Fibroblast of lung (primary cell): ENCODE data around the gene CFAP126. TPM values are rescaled to one million over a fixed set of nuclear protein-coding genes. Genes with fewer than 3 reads are reported as not detected.
A peak's percentile ranks its signal among the peaks of the same experiment; 100 is the strongest.

Source experiments
- DNase-seq, 2 donors: peaks; one replicate each; pipeline versions ENCODE4 v3.0.0 to v3.0.0-alpha.2; 2010; ENCODE audit warnings: low read depth in 2 of 2
- H2AFZ ChIP-seq: 2 replicates; pipeline ENCODE4 v1.5.1; 2012; ENCODE audit warnings: low read length, control low read depth, inconsistent platforms
- H3K27ac ChIP-seq: 2 replicates; pipeline ENCODE4 v1.5.1; 2011; ENCODE audit warnings: low read length, control low read depth; ENCODE audit not compliant: insufficient read depth
- H3K27me3 ChIP-seq: 2 replicates; pipeline ENCODE4 v1.5.1; 2011; ENCODE audit warnings: mild to moderate bottlenecking, low read length; ENCODE audit not compliant: control insufficient read depth, insufficient read depth
- H3K36me3 ChIP-seq: 2 replicates; pipeline ENCODE4 v1.5.1; 2011; ENCODE audit warnings: low read length; ENCODE audit not compliant: control insufficient read depth, insufficient read depth
- H3K4me1 ChIP-seq: 2 replicates; pipeline ENCODE4 v1.5.1; 2011; ENCODE audit warnings: low read length; ENCODE audit not compliant: control insufficient read depth, insufficient read depth; ENCODE audit errors: extremely low read depth
- H3K4me2 ChIP-seq: 2 replicates; pipeline ENCODE4 v1.5.1; 2011; ENCODE audit warnings: low read length, control low read depth; ENCODE audit not compliant: insufficient read depth; ENCODE audit errors: extremely low read depth
- H3K4me3 ChIP-seq, 4 experiments: fragments of 200-600 bp in 1 of 4; sonication (generic) in 1 of 4; replicated peaks in 1 of 4; 2 replicates each; pipeline ENCODE4 v1.5.1; 2011 to 2016; ENCODE audit warnings: low read length in 4 of 4, low read depth in 3 of 4, mild to moderate bottlenecking in 3 of 4, control low read depth in 2 of 4, inconsistent platforms in 1 of 4, mixed read lengths in 1 of 4; ENCODE audit not compliant: insufficient read depth in 1 of 4; ENCODE audit errors: control extremely low read depth in 1 of 4
- H3K79me2 ChIP-seq: 2 replicates; pipeline ENCODE4 v1.5.1; 2012; ENCODE audit warnings: mild to moderate bottlenecking, low read length, inconsistent platforms; ENCODE audit not compliant: control insufficient read depth, insufficient read depth
- H3K9ac ChIP-seq: 2 replicates; pipeline ENCODE4 v1.5.1; 2011; ENCODE audit warnings: mild to moderate bottlenecking, low read length, control low read depth; ENCODE audit not compliant: insufficient read depth
- H3K9me3 ChIP-seq: 2 replicates; pipeline ENCODE4 v1.5.1; 2012; ENCODE audit warnings: low read depth, low read length; ENCODE audit not compliant: control insufficient read depth, insufficient read depth
- H4K20me1 ChIP-seq: 2 replicates; pipeline ENCODE4 v1.5.1; 2011; ENCODE audit warnings: low read length; ENCODE audit not compliant: control insufficient read depth, insufficient read depth; ENCODE audit errors: extremely low read depth
- EZH2 ChIP-seq: IDR thresholded peaks from 2 replicates; pipeline ENCODE4 v1.5.1; 2012; ENCODE audit warnings: low read length, control low read depth, mild to moderate bottlenecking; ENCODE audit errors: missing control alignments
- polyA plus RNA-seq, 2 donors: library from polyadenylated mRNA; depleted of rRNA in 1 of 2; stranded (reverse) in 1 of 2; unstranded in 1 of 2; fragments of >200 nt; gene quantifications; 2 replicates each; pipeline ENCODE4 v1.2.1, GENCODE V29; 2011 to 2012; ENCODE audit warnings: missing spikeins in 1 of 2
- total RNA-seq: library from RNA; depleted of rRNA; stranded (reverse); fragments of >200 nt; gene quantifications from 2 replicates; pipeline ENCODE4 v1.2.1, GENCODE V29; 2014
- TF ChIP-seq, protein P1 (sequence below), 2 donors: IDR thresholded peaks in 1 of 2; conservative IDR thresholded peaks in 1 of 2; 1 replicate in 1 of 2; 2 replicates in 1 of 2; pipeline ENCODE4 v1.5.1; 2011 to 2012; ENCODE audit warnings: low read length in 2 of 2, control low read depth in 1 of 2, inconsistent platforms in 1 of 2, low read depth in 1 of 2, mild to moderate bottlenecking in 1 of 2

Gene CFAP126
- total and polyA plus RNA-seq, 2 donors (not counting 1 experiment from before 2014, with no cell fraction given) = not detected

DNA sequence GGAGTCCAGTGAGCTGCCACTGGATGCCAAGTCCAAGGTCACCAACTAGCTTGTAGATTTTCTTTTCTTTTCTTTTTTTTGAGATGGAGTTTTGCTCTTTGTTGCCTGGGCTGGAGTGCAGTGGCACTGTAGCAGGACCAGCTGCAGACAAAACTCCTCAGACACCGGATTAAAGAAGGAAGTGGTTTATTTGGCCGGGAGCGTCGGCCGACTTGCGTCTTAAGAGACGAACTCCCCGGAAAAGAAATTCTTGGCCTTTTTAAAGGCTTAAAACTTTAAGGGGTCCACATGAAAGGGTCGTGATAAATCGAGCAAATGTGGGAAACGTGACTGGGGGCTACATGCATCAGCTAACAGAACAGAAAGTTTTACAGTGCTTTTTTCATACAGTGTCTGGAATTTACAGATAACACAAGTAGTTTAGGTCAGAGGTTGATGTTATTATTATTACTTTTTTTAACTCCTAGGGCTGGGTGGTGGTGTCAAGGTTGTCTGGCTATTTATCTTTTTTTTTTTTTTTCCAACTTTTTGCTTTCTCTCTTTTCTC lies 36.4 kb upstream of the CFAP126 start:
- no peak overlapping the region for H2AFZ ChIP-seq
- no peak overlapping the region for H3K4me3 ChIP-seq
- H3K9me3 ChIP-seq = no peaks in the 10 kb centered on the region
- H4K20me1 ChIP-seq = no peaks in the 10 kb centered on the region
- TF ChIP-seq, protein P1, sequence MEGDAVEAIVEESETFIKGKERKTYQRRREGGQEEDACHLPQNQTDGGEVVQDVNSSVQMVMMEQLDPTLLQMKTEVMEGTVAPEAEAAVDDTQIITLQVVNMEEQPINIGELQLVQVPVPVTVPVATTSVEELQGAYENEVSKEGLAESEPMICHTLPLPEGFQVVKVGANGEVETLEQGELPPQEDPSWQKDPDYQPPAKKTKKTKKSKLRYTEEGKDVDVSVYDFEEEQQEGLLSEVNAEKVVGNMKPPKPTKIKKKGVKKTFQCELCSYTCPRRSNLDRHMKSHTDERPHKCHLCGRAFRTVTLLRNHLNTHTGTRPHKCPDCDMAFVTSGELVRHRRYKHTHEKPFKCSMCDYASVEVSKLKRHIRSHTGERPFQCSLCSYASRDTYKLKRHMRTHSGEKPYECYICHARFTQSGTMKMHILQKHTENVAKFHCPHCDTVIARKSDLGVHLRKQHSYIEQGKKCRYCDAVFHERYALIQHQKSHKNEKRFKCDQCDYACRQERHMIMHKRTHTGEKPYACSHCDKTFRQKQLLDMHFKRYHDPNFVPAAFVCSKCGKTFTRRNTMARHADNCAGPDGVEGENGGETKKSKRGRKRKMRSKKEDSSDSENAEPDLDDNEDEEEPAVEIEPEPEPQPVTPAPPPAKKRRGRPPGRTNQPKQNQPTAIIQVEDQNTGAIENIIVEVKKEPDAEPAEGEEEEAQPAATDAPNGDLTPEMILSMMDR (conservative IDR thresholded peaks at IDR 0.05 in 1 of 2, IDR thresholded peaks at IDR 0.05 in 1 of 2; ENCODE audit: low read depth in 1 of 2, low read length in 2 of 2) = no peak
- TF ChIP-seq EZH2 = no peak
- H3K36me3 ChIP-seq = no peaks in the 10 kb centered on the region
- H3K79me2 ChIP-seq = no peaks in the 10 kb centered on the region
- H3K4me2 ChIP-seq = no peak overlapping the region
- no peak overlapping the region for H3K9ac ChIP-seq
- H3K27ac ChIP-seq = no peak overlapping the region
- no peaks in the 10 kb centered on the region for H3K27me3 ChIP-seq
- H3K4me1 ChIP-seq = no peaks in the 10 kb centered on the region
- no peak for DNase-seq

DNA sequence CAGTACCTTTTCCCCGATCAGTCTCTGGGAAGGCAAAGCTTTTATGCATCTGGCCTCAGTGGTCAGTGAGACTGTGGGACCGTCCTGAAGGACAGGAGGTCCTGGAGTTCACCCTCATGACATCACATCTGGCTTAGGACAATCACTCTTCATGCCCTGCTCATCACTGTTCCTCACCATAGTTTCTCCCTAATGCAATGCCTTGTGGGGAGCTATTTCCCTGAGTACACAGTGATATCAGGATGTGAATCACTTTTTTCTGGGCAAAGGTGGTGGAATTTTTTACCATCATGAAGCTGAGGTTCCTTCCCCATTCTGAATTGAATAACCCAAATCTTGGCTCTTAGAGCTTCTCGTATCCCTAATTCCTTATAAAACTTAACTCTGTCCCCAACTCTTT lies 34.8 kb upstream of the CFAP126 start:
- no peaks in the 10 kb centered on the region for H3K27me3 ChIP-seq

DNA sequence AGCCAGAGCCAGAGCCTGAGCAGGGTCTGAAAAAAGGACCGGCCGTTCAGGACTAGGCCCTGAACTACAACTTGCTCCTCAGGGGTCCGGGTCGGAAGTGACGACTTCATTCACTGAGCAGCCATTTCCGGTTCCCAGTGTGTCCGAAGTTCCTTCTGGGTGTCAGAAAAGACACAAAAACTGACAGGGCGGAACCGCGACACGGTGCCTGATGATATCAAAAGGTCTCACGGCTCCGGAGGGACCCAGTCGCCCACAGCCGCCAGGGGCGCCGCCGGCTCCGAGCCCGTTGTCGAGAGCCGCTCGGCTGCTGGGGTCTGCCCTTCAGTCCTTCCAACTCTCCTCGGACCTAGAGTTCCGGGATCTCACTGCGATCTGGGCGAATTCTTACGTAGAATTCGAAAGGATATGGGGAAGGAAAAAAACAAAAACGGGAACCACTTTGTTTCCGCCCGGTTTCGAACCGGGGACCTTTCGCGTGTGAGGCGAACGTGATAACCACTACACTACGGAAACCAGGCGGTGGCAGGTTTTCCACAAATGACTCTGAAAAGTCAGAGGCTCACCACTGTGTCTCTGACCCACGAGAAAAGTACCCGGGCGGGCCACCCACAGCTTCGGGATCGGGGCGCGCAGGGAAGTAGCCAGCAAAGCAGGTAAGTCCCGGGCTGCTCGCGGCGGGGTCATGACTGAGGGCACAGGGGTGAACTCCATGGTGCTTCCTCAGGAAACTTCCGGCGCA lies 31.8 kb upstream of the CFAP126 start:
- Histone ChIP-seq H3K27me3 (no peaks in the 10 kb centered on the region), H3K4me3 (peak overlapping the region; percentile 61 to 82 (median 82)), H3K27ac (peak overlapping the region; percentile 99), H3K79me2 (no peaks in the 10 kb centered on the region), H3K4me1 (peaks cover 2% of the 10 kb centered on the region), H2AFZ (peak overlapping the region; percentile 95), H3K4me2 (peak overlapping the region; percentile 89), H3K9me3 (no peaks in the 10 kb centered on the region), H3K36me3 (no peaks in the 10 kb centered on the region), H4K20me1 (no peaks in the 10 kb centered on the region), H3K9ac (peak overlapping the region; percentile 95)
- no peak for TF ChIP-seq EZH2
- TF ChIP-seq, protein P1 (conservative IDR thresholded peaks at IDR 0.05 in 1 of 2, IDR thresholded peaks at IDR 0.05 in 1 of 2; ENCODE audit: low read depth in 1 of 2, low read length in 2 of 2) = peak; percentile 32 to 42
- DNase-seq = peak; percentile 91 to 94

More for the DNA sequence above, 34.8 kb upstream of the CFAP126 start:
- H4K20me1 ChIP-seq = no peaks in the 10 kb centered on the region
- no peak overlapping the region for H3K4me3 ChIP-seq
- no peaks in the 10 kb centered on the region for H3K36me3 ChIP-seq
- peaks cover 2% of the 10 kb centered on the region for H3K4me1 ChIP-seq
- H3K79me2 ChIP-seq = no peaks in the 10 kb centered on the region
- no peak overlapping the region for H3K9ac ChIP-seq
- no peaks in the 10 kb centered on the region for H3K9me3 ChIP-seq
- no peak overlapping the region for H2AFZ ChIP-seq
- H3K27ac ChIP-seq = no peak overlapping the region
- H3K4me2 ChIP-seq = no peak overlapping the region
- TF ChIP-seq, protein P1 (conservative IDR thresholded peaks at IDR 0.05 in 1 of 2, IDR thresholded peaks at IDR 0.05 in 1 of 2; ENCODE audit: low read depth in 1 of 2, low read length in 2 of 2) = no peak
- no peak for TF ChIP-seq EZH2
- DNase-seq = no peak
